ENCODE measurements around the gene NCK2.

Gene NCK2

DNA sequence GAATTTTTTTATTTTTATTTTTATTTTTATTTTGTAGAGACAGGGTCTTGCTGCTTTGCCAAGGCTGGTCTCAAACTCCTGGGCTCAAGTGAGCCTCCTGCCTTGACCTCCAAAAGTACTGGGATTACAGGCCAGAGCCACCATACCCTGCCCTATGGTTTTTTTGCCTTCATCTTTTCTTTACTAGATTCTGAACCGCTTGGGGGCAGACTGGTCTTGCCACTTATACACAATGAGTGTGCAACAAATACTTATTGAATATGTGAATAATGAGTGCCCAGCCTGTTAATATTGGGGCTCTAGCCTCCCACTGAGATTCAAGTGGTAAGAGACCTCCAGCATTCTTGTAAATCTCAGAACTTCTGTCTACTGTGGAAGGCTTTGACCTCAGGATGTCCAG, 3.9 kb downstream of the NCK2 start:
- peak; percentile 48 for TF ChIP-seq CTCF (IDR thresholded peaks at IDR 0.05; ENCODE audit: low read depth, low read length, missing control alignments)
- H3K36me3 ChIP-seq (replicated peaks): no peaks in the 10 kb centered on the region
- H3K27ac ChIP-seq: peak overlapping the region; percentile 85
- in situ Hi-C loops (cut with HindIII; ENCODE audit: low pct_ligation_motif_present, low sequenced_read_pairs): no loop called here
- H3K4me3 ChIP-seq (ENCODE audit: low read depth, low read length): no peak overlapping the region
- no peak for DNase-seq
- H3K27me3 ChIP-seq (replicated peaks): no peaks in the 10 kb centered on the region

DNA sequence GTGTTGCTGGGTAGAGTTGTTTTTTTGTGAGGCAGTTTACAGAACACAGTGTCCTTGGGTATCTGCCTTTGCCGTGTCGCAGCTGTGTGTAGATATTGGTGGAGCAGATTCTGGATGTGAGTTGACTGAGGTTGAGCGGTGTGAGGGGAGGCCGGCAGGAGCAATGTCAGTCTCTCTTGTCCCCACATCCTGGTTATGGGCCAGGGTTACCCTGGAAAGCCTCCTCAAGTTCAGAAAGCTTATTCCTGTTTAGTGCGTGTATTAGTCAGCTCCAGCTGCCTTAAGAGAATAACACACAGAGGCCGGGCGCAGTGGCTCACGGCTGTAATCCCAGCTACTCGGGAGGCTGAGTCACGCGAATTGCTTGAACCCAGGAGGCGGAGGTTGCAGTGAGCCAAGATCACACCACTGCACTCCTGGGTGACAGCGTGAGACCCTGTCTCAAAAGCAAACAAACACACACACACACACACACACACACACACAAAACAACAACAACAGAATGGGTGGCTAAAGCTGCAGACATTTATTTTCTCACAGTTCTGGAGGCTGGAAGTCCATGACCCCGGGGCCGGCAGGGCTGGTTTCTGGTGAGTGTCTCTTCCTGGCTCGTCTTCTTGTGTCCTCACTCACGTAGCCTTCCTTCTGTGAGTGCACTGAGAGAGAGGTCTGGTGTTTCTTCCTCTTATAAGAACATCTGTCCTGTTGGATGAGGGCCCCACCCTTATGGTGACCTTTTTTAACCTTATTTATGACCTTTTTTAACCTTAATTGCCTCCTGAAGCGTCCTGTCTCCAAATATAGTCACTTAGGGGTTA, 5.1 kb downstream of the NCK2 start:
- peak; percentile 93 for DNase-seq
- Histone ChIP-seq H3K27ac (peak overlapping the region; percentile 85), H3K36me3 (replicated peaks) (no peaks in the 10 kb centered on the region), H3K4me3 (ENCODE audit: low read depth, low read length) (no peak overlapping the region), H3K27me3 (replicated peaks) (no peaks in the 10 kb centered on the region)
- in situ Hi-C loops (cut with HindIII; ENCODE audit: low pct_ligation_motif_present, low sequenced_read_pairs): no loop called here
- TF ChIP-seq CTCF (IDR thresholded peaks at IDR 0.05; ENCODE audit: low read depth, low read length, missing control alignments): no peak

- in situ Hi-C loops (cut with HindIII; ENCODE audit: low pct_ligation_motif_present, low sequenced_read_pairs): no loop called here
- no peak overlapping the region for H3K4me3 ChIP-seq (ENCODE audit: low read depth, low read length)
- H3K27ac ChIP-seq: no peak overlapping the region
- no peak for DNase-seq
- no peak for TF ChIP-seq CTCF (IDR thresholded peaks at IDR 0.05; ENCODE audit: low read depth, low read length, missing control alignments)
- no peaks in the 10 kb centered on the region for H3K36me3 ChIP-seq (replicated peaks)
- H3K27me3 ChIP-seq (replicated peaks): no peaks in the 10 kb centered on the region
Measured at GRCh38 chr2:105750735-105751134, 6.0 kb downstream of the NCK2 start.

GRCh38 chr2:105751272-105751671, 6.6 kb downstream of the NCK2 start:
- no peak for TF ChIP-seq CTCF (IDR thresholded peaks at IDR 0.05; ENCODE audit: low read depth, low read length, missing control alignments)
- H3K27ac ChIP-seq: no peak overlapping the region
- in situ Hi-C loops (cut with HindIII; ENCODE audit: low pct_ligation_motif_present, low sequenced_read_pairs): no loop called here
- no peaks in the 10 kb centered on the region for H3K27me3 ChIP-seq (replicated peaks)
- H3K36me3 ChIP-seq (replicated peaks): no peaks in the 10 kb centered on the region
- DNase-seq: no peak
- H3K4me3 ChIP-seq (ENCODE audit: low read depth, low read length): no peak overlapping the region

DNA sequence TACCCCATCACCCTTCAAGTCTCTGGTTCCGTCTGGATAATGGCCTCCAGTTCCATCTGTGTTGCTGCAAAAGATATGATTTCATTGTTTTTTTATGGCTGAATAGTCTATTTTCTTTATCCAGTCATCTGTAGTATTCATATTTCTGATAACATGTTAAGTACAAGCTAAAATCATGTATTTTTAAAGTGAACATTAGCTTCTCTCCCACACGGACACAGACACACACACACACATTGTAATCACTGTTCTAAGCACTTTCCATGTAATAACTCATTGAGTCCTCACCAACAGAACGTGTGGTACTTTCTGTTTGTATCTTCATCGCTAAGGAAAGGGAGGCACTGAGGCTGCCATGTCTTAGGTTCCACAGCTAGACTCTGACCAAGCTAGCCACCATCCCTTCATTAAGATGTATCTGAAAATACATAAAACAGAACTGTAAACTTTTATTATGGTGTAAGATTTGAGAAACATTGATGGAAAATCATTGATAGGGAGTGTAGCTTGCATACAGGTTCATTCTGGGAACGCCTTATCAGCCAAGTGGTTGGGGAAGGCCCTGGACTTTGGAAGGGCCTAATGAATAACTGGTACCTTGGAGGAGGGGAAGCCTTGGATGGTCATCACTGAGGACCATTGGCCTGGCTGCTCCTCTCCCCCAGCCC, 8.1 kb downstream of the NCK2 start:
- no peak overlapping the region for H3K4me3 ChIP-seq (ENCODE audit: low read depth, low read length)

More for the DNA sequence above, 8.1 kb downstream of the NCK2 start:
- TF ChIP-seq CTCF (IDR thresholded peaks at IDR 0.05; ENCODE audit: low read depth, low read length, missing control alignments): no peak
- in situ Hi-C loops (cut with HindIII; ENCODE audit: low pct_ligation_motif_present, low sequenced_read_pairs): no loop called here
- Histone ChIP-seq H3K27ac (no peak overlapping the region), H3K36me3 (replicated peaks) (no peaks in the 10 kb centered on the region), H3K27me3 (replicated peaks) (no peaks in the 10 kb centered on the region)
- DNase-seq: no peak

All from brain microvascular endothelial cell (primary cell).